ENCODE results near the gene MKLN1. TPM values are rescaled to one million over a fixed set of nuclear protein-coding genes. Genes with fewer than 3 reads are reported as not detected.

The MKLN1 gene
- total and polyA plus RNA-seq, 2 of the 4 experiments (the other 2 are of a cell fraction): 17.5 to 52.0 TPM

- TF ChIP-seq ELK1 (IDR thresholded peaks at IDR 0.05; ENCODE audit: borderline replicate concordance, low read depth, low read length) (no peak), USF2 (IDR thresholded peaks at IDR 0.05; ENCODE audit: low read depth, low read length) (no peak), NFE2L2 (IDR thresholded peaks at IDR 0.05; ENCODE audit: low read depth, low read length) (no peak), CTCF (conservative IDR thresholded peaks at IDR 0.05; ENCODE audit: low read depth, low read length) (no peak), CHD1 (IDR thresholded peaks at IDR 0.05; ENCODE audit: low read depth, low read length) (no peak), BHLHE40 (IDR thresholded peaks at IDR 0.05; ENCODE audit: low read depth, low read length) (no peak)
- intact Hi-C loops (cut with micrococcal nuclease): no loop called here
- Histone ChIP-seq H2AK9ac (replicated peaks; ENCODE audit: low read depth, low read length, poor library complexity) (no peak overlapping the region), H2BK15ac (ENCODE audit: low read depth, low read length) (no peak overlapping the region), H4K20me1 (ENCODE audit: insufficient read depth, low read length) (no peaks in the 10 kb centered on the region), H3K36me3 (ENCODE audit: control insufficient read depth, insufficient read depth, low read length) (peaks cover 9% of the 10 kb centered on the region), H3K9me1 (ENCODE audit: insufficient read depth, low read length) (no peaks in the 10 kb centered on the region), H3K14ac (replicated peaks; ENCODE audit: low read depth, low read length) (no peak overlapping the region), H2AK5ac (ENCODE audit: low read depth, low read length) (no peak overlapping the region), H2BK5ac (ENCODE audit: low read depth, low read length, poor library complexity, severe bottlenecking) (no peak overlapping the region), H3K18ac (ENCODE audit: low read depth, low read length) (no peak overlapping the region; the same call in 1 of the 2 replicates), H3K4ac (ENCODE audit: low read depth, low read length) (no peak overlapping the region), H3K56ac (ENCODE audit: extremely low read depth, insufficient read depth, low read length) (no peak overlapping the region), H4K8ac (ENCODE audit: low read depth in 2 of 2, low read length in 2 of 2) (no peak overlapping the region), H4K5ac (ENCODE audit: low read depth, low read length) (no peak overlapping the region), H3K4me2 (ENCODE audit: low read depth, low read length) (no peak overlapping the region), H3K9me3 (ENCODE audit: control insufficient read depth, insufficient read depth, low read length) (no peaks in the 10 kb centered on the region), H3K9ac (ENCODE audit: low read depth, low read length) (no peak overlapping the region), H2AFZ (replicated peaks; ENCODE audit: low read length, poor library complexity) (no peak overlapping the region), H2BK120ac (ENCODE audit: low read depth, low read length) (no peak overlapping the region), H3K79me1 (ENCODE audit: low read depth in 1 of 2, low read length in 2 of 2) (peaks cover 11 to 23% of the 10 kb centered on the region in 2 experiments), H3K27ac (ENCODE audit: insufficient read depth, low read length) (no peak overlapping the region), H3K23ac (ENCODE audit: low read depth, low read length) (no peak overlapping the region), H4K91ac (ENCODE audit: insufficient read depth, low read depth, low read length) (no peak overlapping the region), H3K4me3 (ENCODE audit: insufficient read depth, low read depth, low read length) (no peak overlapping the region), H2BK20ac (ENCODE audit: low read depth, low read length) (no peak overlapping the region), H3K27me3 (ENCODE audit: control insufficient read depth, insufficient read depth, low read length) (no peaks in the 10 kb centered on the region), H3K4me1 (ENCODE audit: control insufficient read depth, insufficient read depth, low read length) (no peaks in the 10 kb centered on the region)
- DNase-seq (no peak), ATAC-seq (ENCODE audit: low read depth) (no peak)
- dilution Hi-C loops (cut with HindIII; ENCODE audit: low sequenced_read_pairs, unreplicated experiment): no loop called here
- BruUV-seq (replicated peaks): no TSS peak
- ChIA-PET POLR2A (ENCODE audit: unreplicated experiment) (no interaction called here), CTCF (no interaction called here)
- in situ Hi-C loops (cut with MboI; ENCODE audit: low sequenced_read_pairs): no loop called here
Observed at GRCh38 chr7:131401194-131401593, 73.5 kb downstream of the MKLN1 start.
